ENCODE data around the gene DUSP8. TPM values are rescaled to one million over a fixed set of nuclear protein-coding genes. Genes with fewer than 3 reads are reported as not detected.

Gene DUSP8
- total and polyA plus RNA-seq, 2 of the 8 experiments (the other 6 are each of a cell fraction or from before 2014, with no cell fraction given) = 2.8 to 3.6 TPM

DNA sequence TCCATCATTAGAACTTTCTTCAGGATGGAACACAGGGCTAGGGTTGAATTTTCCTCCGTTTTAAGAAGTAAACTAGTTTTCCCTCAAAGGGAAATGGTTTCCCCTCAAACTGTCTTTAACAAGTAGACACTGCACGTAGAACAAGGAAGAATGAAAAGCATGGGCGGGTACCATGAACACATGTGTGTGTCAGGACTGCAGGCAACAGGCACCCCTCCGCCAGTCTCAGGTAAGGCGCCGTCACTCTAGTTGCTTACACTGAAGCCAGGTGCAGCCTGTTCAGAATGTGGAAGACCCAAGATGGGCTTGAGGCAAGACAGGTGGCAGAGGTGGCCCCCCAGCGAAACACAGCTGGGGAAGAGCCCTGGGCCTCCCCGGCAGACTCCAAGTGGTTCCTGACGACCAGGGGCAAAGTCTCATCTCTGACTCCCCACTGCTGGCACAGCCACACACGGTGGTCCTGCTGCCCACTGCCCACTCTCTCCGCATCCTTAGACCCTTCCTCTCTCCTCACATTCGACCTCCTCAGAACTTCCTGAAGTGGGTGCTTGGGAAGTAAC lies 60.1 kb downstream of the DUSP8 start:
- peaks cover 0 to 15% of the 10 kb centered on the region in 2 experiments; a peak in 1 of 4 replicates for H3K79me2 ChIP-seq (ENCODE audit: control insufficient read depth in 1 of 2, insufficient read depth in 2 of 2, low read length in 2 of 2)
- H4K8ac ChIP-seq (ENCODE audit: extremely low read depth, insufficient read depth, low read length) = no peak overlapping the region
- no peak overlapping the region for H4K5ac ChIP-seq (ENCODE audit: insufficient read length, low read depth, low read length)
- H2AK5ac ChIP-seq (ENCODE audit: low read depth, low read length) = no peak overlapping the region
- no peak overlapping the region for H2BK12ac ChIP-seq (ENCODE audit: low read depth, low read length)
- no peak overlapping the region for H3K27ac ChIP-seq (ENCODE audit: low read depth, low read length)
- no peak overlapping the region for H3K4me3 ChIP-seq (ENCODE audit: extremely low read depth in 1 of 4, insufficient read depth in 2 of 4, low read depth in 3 of 4, low read length in 4 of 4)
- H2BK120ac ChIP-seq (replicated peaks; ENCODE audit: low read depth, low read length) = no peak overlapping the region
- peak overlapping the region; percentile 66 for H4K91ac ChIP-seq (replicated peaks; ENCODE audit: insufficient read length, low read length)
- ChIA-PET CTCF (ENCODE audit: partially characterized antibody) (no interaction called here), POLR2A (ENCODE audit: partially characterized antibody) (interaction anchor here (1.1 to 1.5 kb wide), 2 partner anchors 103 to 161 kb away, joined by 3 read pairs; no protein-coding TSS in a partner anchor)
- WGBS, 2 experiments (ENCODE audit: extremely low coverage in 1 of 2, insufficient coverage in 1 of 2, insufficient read length in 1 of 2, insufficient replicate concordance in 2 of 2, low coverage in 1 of 2, low lambda C conversion rate in 2 of 2, missing lambda C conversion rate in 1 of 2) = 84% methylated on average over 12 of the region's 12 CpGs; no CpG with 5 or more reads in 1 of the 2 experiments
- H3K18ac ChIP-seq (ENCODE audit: extremely low read depth, low read length) = no peak overlapping the region
- peaks cover 0 to 18% (median 15%) of the 10 kb centered on the region in 4 experiments; a peak in 6 of 7 replicates for H3K4me1 ChIP-seq (replicated peaks in 1 of 4; ENCODE audit: control insufficient read depth in 3 of 4, insufficient read depth in 4 of 4, low read length in 3 of 4)
- peaks cover 15% of the 10 kb centered on the region for H3K79me1 ChIP-seq (ENCODE audit: low read depth, low read length)
- H3K9me3 ChIP-seq (ENCODE audit: insufficient read depth in 2 of 2, low read depth in 1 of 2, low read length in 1 of 2) = no peaks in the 10 kb centered on the region
- no peaks in the 10 kb centered on the region for H3K23me2 ChIP-seq (ENCODE audit: low read depth, low read length)
- no peak overlapping the region for H3K4ac ChIP-seq (replicated peaks; ENCODE audit: insufficient read length, low read depth, low read length)
- DNase-seq (ENCODE audit: low read depth in 1 of 2, low spot score in 2 of 2) (no peak), FAIRE-seq (no peak)
- H3K9ac ChIP-seq (replicated peaks in 1 of 4; ENCODE audit: extremely low read depth in 1 of 4, low read depth in 3 of 4, low read length in 3 of 4) = no peak overlapping the region
- H3K27me3 ChIP-seq (replicated peaks in 1 of 4; ENCODE audit: control insufficient read depth in 3 of 4, extremely low read depth in 1 of 4, insufficient read depth in 3 of 4, low read length in 3 of 4) = no peaks in the 10 kb centered on the region
- H3K14ac ChIP-seq (ENCODE audit: insufficient read length) = no peak overlapping the region
- no peak overlapping the region for H2BK20ac ChIP-seq (ENCODE audit: low read length)
- H3K4me2 ChIP-seq (ENCODE audit: insufficient read depth in 1 of 2, low read depth in 2 of 2, low read length in 2 of 2) = no peak overlapping the region
- no peak overlapping the region for H3K23ac ChIP-seq (ENCODE audit: insufficient read length)
- no peak overlapping the region for H2AFZ ChIP-seq (ENCODE audit: low read length)
- no peak overlapping the region for H3K56ac ChIP-seq (replicated peaks; ENCODE audit: insufficient read length, low read depth, low read length)
- no peak overlapping the region for H2BK5ac ChIP-seq (ENCODE audit: low read depth, low read length)
- H3K36me3 ChIP-seq (ENCODE audit: control insufficient read depth in 2 of 4, insufficient read depth in 4 of 4, low read length in 3 of 4) = no peaks in the 10 kb centered on the region
- H4K20me1 ChIP-seq (replicated peaks in 1 of 2; ENCODE audit: control insufficient read depth in 1 of 2, insufficient read depth in 2 of 2, low read length in 2 of 2) = peaks cover 5 to 18% of the 10 kb centered on the region in 2 experiments
- H2BK15ac ChIP-seq (ENCODE audit: low read length) = no peak overlapping the region
- TF ChIP-seq YY1 (IDR thresholded peaks at IDR 0.05; ENCODE audit: low read depth, low read length) = no peak
- no peak for TF ChIP-seq JUN (IDR thresholded peaks at IDR 0.05; ENCODE audit: low read depth, low read length)
- no peak for TF ChIP-seq FOSL1 (IDR thresholded peaks at IDR 0.05; ENCODE audit: insufficient read depth, low read depth, low read length)
- no peak for TF ChIP-seq CREB1 (IDR thresholded peaks at IDR 0.05)
- TF ChIP-seq CHD1 (IDR thresholded peaks at IDR 0.05; ENCODE audit: low read depth, low read length) = no peak
- TF ChIP-seq GTF2F1 (IDR thresholded peaks at IDR 0.05; ENCODE audit: borderline replicate concordance, low read depth, low read length) = no peak
- no peak for TF ChIP-seq SAP30 (IDR thresholded peaks at IDR 0.05; ENCODE audit: insufficient read depth, insufficient replicate concordance, low read length)
- no peak for TF ChIP-seq NANOG (IDR thresholded peaks at IDR 0.05; ENCODE audit: insufficient read depth, low read depth, low read length, poor library complexity, severe bottlenecking)
- no peak for TF ChIP-seq SRF (IDR thresholded peaks at IDR 0.05; ENCODE audit: low read depth, low read length)
- no peak for TF ChIP-seq CTCF (IDR thresholded peaks at IDR 0.05; ENCODE audit: control extremely low read depth in 1 of 3, insufficient read depth in 1 of 3, low read depth in 1 of 3, low read length in 3 of 3)
- TF ChIP-seq KDM1A (IDR thresholded peaks at IDR 0.05; ENCODE audit: borderline replicate concordance, low read length) = no peak
